ENCODE results near the gene ATG16L2.

Gene ATG16L2

DNA sequence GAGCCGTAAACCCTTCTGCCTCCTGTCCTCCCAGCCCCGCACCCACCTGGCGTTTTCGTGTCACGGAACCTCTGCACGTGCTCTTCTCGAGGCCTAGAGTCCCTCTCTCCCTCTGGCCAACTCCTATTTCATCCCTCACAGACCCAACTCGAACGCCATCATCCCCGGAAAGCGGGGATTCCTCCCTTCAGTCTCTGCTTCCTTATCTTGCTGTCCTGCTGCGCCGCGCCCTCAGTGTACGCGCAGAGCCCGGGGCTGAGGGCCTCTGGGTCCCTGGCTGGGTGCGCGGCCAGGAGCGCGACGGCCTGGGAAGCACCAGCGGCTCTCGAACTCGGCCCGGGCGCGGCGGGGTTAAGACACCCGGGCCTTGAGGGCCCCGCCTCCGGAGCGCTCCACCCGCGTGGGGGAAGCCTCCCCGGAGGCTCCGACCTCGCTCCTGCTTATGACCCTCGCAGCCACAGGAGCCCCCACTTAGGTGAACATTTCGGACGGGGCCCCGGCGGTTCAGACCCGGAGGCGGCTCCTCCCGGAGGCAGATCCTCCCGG, 398 bp upstream of the ATG16L2 start (continued):
- TF ChIP-seq ZNF221 (tag by site-specific recombination; IDR thresholded peaks at IDR 0.05; ENCODE audit: borderline replicate concordance) (no peak), ZNF266 (tag by site-specific recombination; IDR thresholded peaks at IDR 0.05; ENCODE audit: low read depth) (no peak), ZFP37 (tag by site-specific recombination; IDR thresholded peaks at IDR 0.05) (peak; percentile 55; the same call in 1 of the 2 replicates), AEBP2 (tag by site-specific recombination; IDR thresholded peaks at IDR 0.05; ENCODE audit: borderline replicate concordance) (no peak), ZNF223 (tag by site-specific recombination; IDR thresholded peaks at IDR 0.05) (no peak), ZBTB17 (tag by site-specific recombination; IDR thresholded peaks at IDR 0.05) (no peak; the same call in none of the 2 replicates)
- TF ChIP-seq, protein P1, sequence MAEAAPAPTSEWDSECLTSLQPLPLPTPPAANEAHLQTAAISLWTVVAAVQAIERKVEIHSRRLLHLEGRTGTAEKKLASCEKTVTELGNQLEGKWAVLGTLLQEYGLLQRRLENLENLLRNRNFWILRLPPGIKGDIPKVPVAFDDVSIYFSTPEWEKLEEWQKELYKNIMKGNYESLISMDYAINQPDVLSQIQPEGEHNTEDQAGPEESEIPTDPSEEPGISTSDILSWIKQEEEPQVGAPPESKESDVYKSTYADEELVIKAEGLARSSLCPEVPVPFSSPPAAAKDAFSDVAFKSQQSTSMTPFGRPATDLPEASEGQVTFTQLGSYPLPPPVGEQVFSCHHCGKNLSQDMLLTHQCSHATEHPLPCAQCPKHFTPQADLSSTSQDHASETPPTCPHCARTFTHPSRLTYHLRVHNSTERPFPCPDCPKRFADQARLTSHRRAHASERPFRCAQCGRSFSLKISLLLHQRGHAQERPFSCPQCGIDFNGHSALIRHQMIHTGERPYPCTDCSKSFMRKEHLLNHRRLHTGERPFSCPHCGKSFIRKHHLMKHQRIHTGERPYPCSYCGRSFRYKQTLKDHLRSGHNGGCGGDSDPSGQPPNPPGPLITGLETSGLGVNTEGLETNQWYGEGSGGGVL (tag by site-specific recombination; IDR thresholded peaks at IDR 0.05), result no peak
- TF ChIP-seq, protein P2, sequence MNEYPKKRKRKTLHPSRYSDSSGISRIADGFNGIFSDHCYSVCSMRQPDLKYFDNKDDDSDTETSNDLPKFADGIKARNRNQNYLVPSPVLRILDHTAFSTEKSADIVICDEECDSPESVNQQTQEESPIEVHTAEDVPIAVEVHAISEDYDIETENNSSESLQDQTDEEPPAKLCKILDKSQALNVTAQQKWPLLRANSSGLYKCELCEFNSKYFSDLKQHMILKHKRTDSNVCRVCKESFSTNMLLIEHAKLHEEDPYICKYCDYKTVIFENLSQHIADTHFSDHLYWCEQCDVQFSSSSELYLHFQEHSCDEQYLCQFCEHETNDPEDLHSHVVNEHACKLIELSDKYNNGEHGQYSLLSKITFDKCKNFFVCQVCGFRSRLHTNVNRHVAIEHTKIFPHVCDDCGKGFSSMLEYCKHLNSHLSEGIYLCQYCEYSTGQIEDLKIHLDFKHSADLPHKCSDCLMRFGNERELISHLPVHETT (tag by site-specific recombination; IDR thresholded peaks at IDR 0.05), result no peak

DNA sequence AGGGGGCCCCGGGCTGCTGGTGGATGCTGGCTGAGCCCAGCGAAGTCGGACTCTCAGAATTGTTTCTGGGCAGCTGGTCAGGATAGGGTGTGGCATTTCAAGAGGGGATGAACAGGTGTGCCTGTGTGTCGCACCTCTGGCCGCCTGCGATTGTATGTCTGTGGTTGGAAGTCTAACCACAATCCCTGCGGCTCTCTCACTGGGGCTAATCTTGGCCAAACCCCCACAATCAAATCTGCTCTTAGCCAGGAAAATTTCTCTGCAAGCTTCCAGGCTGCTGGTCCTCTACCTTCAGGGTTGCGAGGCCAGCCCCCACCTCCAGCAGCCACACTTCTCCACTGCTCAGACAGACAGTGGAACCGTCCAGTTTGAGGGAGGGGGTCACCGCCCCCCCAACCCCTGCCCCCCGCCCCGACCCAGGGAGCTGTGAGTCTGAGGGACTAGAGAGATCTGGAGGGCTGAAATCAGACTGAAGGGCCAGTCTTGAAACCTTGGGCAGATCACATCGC, 953 bp downstream of the ATG16L2 start:
- Histone ChIP-seq H3K36me3 (ENCODE audit: control insufficient read depth in 2 of 2, insufficient read depth in 1 of 2, low read length in 2 of 2) (peaks cover 0 to 11% of the 10 kb centered on the region in 2 experiments; a peak in 1 of 3 replicates), H3K4me3 (ENCODE audit: low read depth, low read length) (peak overlapping the region; percentile 70), H3K4me1 (ENCODE audit: control insufficient read depth, insufficient read depth, low read length) (no peaks in the 10 kb centered on the region), H3K9me3 (ENCODE audit: control insufficient read depth, insufficient read depth, low read depth, low read length) (no peaks in the 10 kb centered on the region), H3K27ac (ENCODE audit: extremely low read depth, low read depth, low read length) (no peak overlapping the region; the same call in 1 of the 2 replicates)
- TF ChIP-seq SCRT2 (tag by site-specific recombination; IDR thresholded peaks at IDR 0.05), result peak; percentile 51
- no peak for TF ChIP-seq ZNF555 (tag by site-specific recombination; conservative IDR thresholded peaks at IDR 0.05)
- ChIA-PET POLR2A (no interaction called here), CTCF (interaction anchor here (1.3 kb wide), 1 partner anchor 21 kb away, joined by 9 read pairs; the partner anchor contains the start of gene STARD10)

GRCh38 chr11:72816404-72816990, 2.3 kb downstream of the ATG16L2 start:
- Histone ChIP-seq H3K4me3 (ENCODE audit: low read depth, low read length) (no peak overlapping the region), H3K27ac (ENCODE audit: extremely low read depth, low read depth, low read length) (no peak overlapping the region), H3K9me3 (ENCODE audit: control insufficient read depth, insufficient read depth, low read depth, low read length) (no peaks in the 10 kb centered on the region), H3K4me1 (ENCODE audit: control insufficient read depth, insufficient read depth, low read length) (no peaks in the 10 kb centered on the region), H3K36me3 (ENCODE audit: control insufficient read depth in 2 of 2, insufficient read depth in 1 of 2, low read length in 2 of 2) (peaks cover 0 to 6% of the 10 kb centered on the region in 2 experiments; a peak in 1 of 3 replicates)
- ChIA-PET POLR2A (no interaction called here), CTCF (interaction anchor here (0.7 to 1.3 kb wide), 2 partner anchors 11 to 22 kb away, joined by 4 to 9 read pairs; partner anchors contain the start of gene STARD10)
- no peak for TF ChIP-seq GFI1B (tag by site-specific recombination; IDR thresholded peaks at IDR 0.05)
- TF ChIP-seq INSM2 (tag by site-specific recombination; IDR thresholded peaks at IDR 0.05), result no peak
- no peak for TF ChIP-seq ZNF133 (tag by site-specific recombination; IDR thresholded peaks at IDR 0.05)
- TF ChIP-seq ZNF211 (tag by site-specific recombination; IDR thresholded peaks at IDR 0.05; ENCODE audit: low read depth), result no peak
- no peak for TF ChIP-seq SCRT2 (tag by site-specific recombination; IDR thresholded peaks at IDR 0.05)
- TF ChIP-seq ZBTB10 (tag by site-specific recombination; IDR thresholded peaks at IDR 0.05), result no peak
- TF ChIP-seq CTCF (tag by site-specific recombination; IDR thresholded peaks at IDR 0.05), result no peak
- no peak for TF ChIP-seq ZNF654 (tag by site-specific recombination; IDR thresholded peaks at IDR 0.05; ENCODE audit: low read depth)
- TF ChIP-seq ZNF544 (tag by site-specific recombination; IDR thresholded peaks at IDR 0.05), result no peak
- no peak for TF ChIP-seq ZEB2 (tag by site-specific recombination; IDR thresholded peaks at IDR 0.05)

Data from HEK293 (cell line).